ENCODE data around the gene ASB10.

Gene ASB10

GRCh38 chr7:151185762-151186639 lies 1.0 kb downstream of the ASB10 start:
- DNase-seq, result no peak

GRCh38 chr7:151181011-151181431 lies 6.0 kb downstream of the ASB10 start:
- no peak for DNase-seq

- no peak for DNase-seq
Observed at GRCh38 chr7:151179946-151180345, 7.1 kb downstream of the ASB10 start.

GRCh38 chr7:151179287-151179860 lies 7.7 kb downstream of the ASB10 start:
- DNase-seq, result no peak

- no peak for DNase-seq
Observed at GRCh38 chr7:151178831-151179230, 8.2 kb downstream of the ASB10 start.

GRCh38 chr7:151178236-151178635 lies 8.8 kb downstream of the ASB10 start:
- no peak for DNase-seq

- DNase-seq, result no peak
Observed at GRCh38 chr7:151177310-151177709, 9.7 kb downstream of the ASB10 start.

- DNase-seq, result no peak
Observed at GRCh38 chr7:151176401-151176800, 10.6 kb downstream of the ASB10 start.

GRCh38 chr7:151175793-151176311 lies 11.2 kb downstream of the ASB10 start:
- DNase-seq, result no peak

- no peak for DNase-seq
Observed at GRCh38 chr7:151175047-151175792, 11.8 kb downstream of the ASB10 start.

- DNase-seq, result no peak
Observed at GRCh38 chr7:151174246-151175046, 12.6 kb downstream of the ASB10 start.

GRCh38 chr7:151173386-151174245 lies 13.4 kb downstream of the ASB10 start:
- DNase-seq, result no peak

GRCh38 chr7:151172273-151173141 lies 14.5 kb downstream of the ASB10 start:
- DNase-seq, result peak; percentile 56

GRCh38 chr7:151168787-151169162 lies 18.3 kb downstream of the ASB10 start:
- DNase-seq, result no peak

GRCh38 chr7:151168003-151168786 lies 18.9 kb downstream of the ASB10 start:
- no peak for DNase-seq

- DNase-seq, result no peak
Observed at GRCh38 chr7:151167197-151167961, 19.7 kb downstream of the ASB10 start, which contains the start of gene GBX1. TSS of gene GBX1 (minus strand) at chr7:151167694. CDS start at chr7:151167548, 146 bp downstream.

- no peak for DNase-seq
Observed at GRCh38 chr7:151166629-151167196, 20.3 kb downstream of the ASB10 start.

- no peak for DNase-seq
Observed at GRCh38 chr7:151161757-151162156, 25.3 kb downstream of the ASB10 start.

Measured in NCI-H1436 (cell line).